GM18868 (cell line): ENCODE measurements around the gene CHI3L1.
"Not testable (repeated sequence)": the region's sequence is repeated elsewhere in the genome, so short reads cannot be mapped to it uniquely, and the experiment has no call there.

Experiments used
- ATAC-seq: cut with Tn5 transposase; IDR thresholded peaks from one replicate; pipeline ENCODE4 v1.9.1; 2021; ENCODE audit warnings: mild to moderate bottlenecking, moderate library complexity; ENCODE audit not compliant: unreplicated experiment

CHI3L1 gene

DNA sequence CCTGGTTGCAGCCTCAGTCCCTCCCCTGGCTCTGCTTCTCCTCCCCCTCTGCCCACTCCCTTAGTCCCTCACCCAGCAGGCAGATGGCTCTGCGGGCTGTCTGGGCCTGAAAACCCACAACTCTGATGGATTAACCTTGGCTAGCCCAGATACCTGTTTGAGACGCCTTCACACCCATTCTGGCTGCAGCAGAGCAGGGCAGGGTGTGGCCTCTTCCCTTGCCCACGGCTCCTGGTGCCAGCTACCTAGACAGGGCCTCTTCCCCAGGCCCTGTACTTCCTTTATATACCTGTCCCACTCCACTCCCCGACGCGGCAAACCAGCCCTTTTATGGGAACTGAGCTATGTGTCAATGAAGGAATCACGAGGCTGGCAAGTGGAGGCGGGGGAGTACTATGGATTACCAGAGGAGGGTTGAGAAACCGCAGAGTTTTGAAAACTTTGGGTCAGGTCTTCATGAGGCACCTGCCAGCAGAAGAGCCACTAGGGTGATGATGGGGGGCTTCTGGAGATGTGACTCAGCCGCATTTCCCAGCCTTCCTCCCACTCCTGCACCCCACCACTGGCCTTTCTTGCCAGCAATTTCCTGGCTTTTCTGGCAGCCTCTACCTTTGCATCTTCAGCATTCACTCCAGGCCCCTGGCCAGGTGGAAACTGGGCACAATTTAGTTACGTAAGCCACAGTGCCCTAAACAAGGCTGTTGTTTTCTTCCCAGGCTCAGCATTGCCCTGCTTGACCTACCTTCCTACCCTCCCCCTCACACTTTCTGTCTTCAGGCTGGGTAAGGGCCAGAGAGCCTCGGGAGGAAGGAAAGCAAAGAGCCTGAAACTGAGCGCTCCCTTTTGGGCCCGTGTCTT is at the start of gene CHI3L1:
CHI3L1 (minus strand) TSS at position 259 of the 858 bp plus-strand sequence; CDS start at position 178, 81 bp downstream.
- no peak for ATAC-seq

DNA sequence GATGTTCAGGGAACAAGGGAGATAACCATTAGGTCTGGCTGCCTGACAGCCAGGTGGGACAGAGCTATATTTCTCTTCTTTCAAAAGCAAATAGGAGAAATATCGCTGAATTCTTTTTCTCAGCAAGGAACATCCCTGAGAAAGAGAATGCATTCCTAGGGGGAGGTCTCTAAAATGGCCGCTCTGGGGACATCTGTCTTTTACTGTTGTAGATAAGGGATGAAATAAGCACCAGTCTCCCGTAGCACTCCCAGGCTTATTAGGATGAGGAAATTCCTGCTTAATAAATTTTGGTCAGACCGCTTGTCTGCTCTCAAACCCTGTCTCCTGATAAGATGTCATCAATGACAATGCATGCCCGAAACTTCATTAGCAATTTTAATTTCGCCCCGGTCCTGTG is 48.4 kb upstream of the CHI3L1 start:
- ATAC-seq, result not testable (repeated sequence)

DNA sequence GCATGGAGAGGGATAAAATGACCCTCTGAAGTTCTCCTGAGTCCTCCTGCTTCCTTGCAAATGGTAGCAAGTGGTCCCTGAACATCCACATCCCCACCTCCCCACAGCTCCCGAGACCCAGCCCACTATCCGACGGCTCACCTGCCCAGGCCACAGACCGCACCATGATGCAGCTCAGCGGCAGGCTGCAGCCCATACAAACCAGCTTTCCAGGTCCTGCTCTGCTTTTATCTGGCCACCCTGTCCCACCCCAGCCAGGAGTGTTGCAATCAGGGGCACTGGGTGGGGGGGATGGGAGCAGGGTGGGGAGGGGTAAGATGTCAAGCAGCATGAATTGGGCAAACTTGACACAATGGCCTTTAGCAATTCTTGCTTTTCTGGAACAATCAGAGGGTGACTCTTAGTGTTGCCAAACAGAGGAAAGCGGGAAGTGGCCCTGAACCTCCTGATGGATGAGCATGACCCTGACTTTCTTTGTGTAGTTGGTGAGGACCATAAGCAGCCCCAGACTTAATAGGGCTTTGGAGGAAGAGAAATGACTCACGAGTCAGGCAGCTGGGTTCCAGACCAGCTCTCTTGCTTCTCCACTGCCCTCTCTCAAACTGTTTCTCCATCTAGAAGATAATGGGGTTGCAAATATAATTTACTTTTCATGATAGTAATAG is 43.1 kb upstream of the CHI3L1 start, which contains the start of gene CHIT1:
CHIT1 (minus strand) TSS at position 203 of the 665 bp plus-strand sequence; CDS start at position 166, 37 bp downstream.
- ATAC-seq, result no peak

DNA sequence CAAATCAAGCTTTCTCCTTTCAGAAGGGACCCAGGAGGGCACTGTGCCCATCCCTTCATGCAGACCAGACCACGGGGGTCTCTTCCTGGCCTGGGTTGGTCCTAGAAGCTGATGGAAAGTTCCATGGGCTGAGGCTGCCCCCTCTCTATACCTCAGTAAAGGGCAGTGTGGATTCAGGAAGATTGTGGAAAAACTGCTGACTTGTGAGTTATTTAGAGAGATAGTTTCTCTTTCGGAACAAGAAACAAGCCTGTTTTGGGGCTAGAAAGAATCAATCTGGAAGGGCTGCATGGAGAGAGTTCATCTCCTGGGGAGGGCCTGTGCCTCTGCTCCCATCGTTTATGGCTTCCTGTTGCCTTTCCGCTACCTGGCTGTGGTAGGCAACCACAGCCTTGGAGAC is 42.2 kb upstream of the CHI3L1 start:
- no peak for ATAC-seq

DNA sequence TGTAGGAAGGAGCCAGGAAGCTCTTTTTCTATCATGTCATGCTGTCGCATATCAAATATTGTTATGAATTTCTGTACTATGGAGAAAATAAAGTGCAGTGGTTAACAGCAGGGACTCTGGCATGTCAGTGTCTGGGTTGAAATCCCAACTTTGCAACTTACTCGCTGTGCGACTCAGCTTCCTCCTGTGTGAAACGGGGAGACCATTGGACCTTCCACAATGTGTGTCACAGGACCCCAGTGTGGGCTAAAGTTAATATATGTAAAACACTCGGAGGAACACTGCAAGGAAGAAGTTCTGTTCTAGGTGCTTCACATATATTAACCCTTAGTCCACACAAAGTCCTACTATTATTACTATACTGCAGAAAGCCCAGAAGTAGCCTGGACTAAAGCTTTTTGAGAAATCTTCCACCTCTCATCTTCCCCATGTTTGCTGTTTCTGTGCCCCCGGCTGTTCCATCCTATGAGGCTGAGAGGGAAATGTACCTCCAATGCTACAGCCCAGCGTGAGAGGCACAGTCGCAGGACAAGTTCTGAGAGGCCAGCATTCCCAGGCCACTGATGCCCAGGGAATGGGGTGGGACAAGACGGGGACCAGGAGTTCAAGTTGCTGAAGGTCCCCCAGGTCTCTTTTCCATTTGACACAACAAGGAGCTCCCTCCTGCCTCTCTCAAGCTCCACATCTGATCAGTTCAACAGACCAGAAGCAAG is 41.0 kb upstream of the CHI3L1 start:
- ATAC-seq, result no peak

DNA sequence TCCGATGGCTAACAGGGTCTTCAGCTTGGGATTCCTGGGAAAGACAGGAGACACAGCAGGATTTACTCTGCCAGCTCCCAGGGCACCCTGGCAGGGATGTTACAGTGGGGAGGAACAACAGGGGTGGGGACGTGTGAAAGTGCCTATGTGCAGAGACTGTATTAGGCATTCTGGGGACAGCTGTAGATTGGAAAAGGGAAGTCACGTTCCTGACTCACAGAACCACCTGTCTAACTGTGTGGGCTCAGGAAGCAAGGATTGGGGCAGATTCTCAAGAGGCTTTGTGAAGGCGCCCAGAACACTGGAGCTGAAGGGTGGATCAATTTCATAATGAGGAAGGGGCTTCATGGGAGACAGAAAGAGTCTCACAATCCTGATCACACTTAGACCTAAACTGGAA is 38.6 kb upstream of the CHI3L1 start:
- ATAC-seq, result no peak

DNA sequence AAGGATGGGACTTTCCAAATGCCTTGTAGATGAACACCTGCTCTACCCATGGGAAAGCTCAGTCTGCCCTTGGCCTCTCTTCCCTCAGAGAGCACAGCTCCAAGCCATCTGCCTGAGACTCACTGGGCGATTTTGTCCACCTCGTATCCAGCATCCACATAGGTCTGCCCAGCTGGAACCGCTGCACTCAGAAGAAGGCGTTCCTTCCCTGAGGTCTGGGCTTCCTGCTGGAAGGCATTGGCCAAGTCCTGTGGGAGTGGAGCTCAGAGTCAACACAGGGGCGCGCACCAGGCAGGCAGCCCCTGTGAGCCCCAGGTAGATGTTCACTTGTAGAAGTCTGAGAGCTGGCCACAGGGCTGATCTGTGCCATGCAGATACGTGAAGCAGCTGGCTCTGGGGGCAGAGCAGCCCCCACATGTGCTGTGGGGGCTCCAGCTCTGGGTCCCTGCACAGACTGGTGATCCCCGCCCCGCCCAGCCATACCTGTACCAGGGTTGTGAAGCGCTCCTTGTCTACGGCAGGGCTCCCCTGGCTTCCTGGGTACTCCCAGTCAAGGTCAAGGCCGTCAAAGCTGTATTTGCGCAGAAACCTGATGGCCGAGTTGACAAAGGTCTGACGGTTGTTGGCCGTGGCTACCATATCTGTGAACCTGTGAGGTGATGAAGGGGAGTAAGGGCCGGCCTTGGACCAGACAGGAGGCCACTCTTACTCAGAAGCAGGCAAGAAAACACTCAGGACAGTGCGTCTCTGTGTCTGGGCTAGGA is 36.7 kb upstream of the CHI3L1 start:
- no peak for ATAC-seq

DNA sequence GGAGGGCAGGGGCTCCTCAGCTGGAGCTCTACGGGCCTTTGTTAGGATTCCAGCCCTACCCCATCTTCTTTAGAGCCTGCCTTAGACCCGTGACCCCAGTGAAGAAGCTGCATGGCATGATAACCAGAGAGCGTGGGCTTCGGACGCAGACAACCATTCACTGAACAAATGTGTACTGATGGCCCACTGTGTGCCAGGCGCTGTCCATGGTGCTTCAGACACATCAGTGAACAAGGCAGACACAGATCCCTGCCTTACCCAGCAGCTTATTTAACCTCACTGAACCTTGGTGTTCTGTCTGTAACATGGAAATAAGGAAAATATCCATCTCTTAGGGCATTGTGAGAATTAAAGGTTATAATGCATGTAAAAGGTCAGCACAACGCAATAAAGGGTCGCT is 33.4 kb upstream of the CHI3L1 start:
- ATAC-seq, result no peak

DNA sequence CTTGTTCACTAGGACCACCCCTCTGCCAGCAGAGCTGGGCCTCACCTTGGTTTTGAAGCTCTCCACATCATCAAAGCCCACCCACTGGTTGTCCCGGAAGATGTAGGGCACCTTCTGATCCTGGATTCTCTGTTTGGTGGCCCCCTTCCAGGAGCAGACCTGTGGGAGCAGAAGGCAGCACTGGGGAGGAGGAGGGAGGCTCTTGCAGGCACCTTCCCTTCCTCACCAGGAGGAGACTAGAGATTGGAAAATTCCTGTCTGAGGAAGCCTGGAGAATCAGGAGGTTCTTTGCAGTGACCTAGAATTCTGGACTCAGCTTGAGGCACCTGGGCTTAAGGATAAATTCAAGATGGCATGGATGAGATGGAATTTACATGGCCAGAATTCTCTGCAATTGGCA is 32.7 kb upstream of the CHI3L1 start:
- no peak for ATAC-seq

DNA sequence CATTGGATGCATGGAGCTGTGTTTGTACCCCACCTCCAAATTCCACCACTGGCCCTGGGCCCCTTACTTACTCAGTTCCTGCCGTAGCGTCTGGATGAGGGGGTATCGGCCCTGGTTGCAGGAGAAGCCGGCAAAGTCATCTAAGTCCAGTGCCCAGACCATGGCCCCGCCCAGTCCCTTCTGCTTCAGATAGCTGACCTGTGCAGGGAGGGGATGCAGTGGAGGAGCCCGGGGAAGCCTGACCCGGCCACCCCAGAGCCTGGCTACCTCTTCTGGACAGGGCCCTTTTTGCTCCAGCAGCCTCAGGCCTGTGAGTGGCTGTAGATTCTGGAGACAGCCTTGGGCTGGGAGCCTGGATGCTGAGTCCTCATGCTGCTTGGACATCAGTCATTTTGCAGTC is 31.2 kb upstream of the CHI3L1 start:
- no peak for ATAC-seq

DNA sequence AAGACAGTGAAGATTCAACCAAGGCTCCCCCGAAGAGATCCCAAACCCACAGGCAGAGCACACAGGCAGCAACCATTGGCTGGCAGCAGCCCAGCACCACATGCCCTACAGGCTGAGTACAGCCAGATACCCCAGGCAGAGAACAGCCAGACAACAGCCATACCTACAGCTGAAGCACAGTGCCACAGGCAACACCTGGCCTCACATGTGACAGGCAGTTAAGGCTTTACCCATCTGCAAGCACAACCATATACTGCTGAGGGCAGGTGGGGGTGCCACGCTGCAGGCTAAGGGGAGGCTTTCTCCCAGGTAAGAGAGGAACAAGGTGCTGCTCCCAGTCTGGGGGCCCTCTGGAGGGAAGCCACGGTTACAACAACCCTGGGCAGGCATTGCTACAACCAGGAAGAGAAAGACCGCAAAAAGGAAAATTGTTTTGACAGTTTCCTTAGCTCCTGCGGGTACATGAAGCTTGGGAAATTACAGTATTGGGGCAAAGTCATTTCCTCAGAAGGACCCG is 30.7 kb upstream of the CHI3L1 start:
- no peak for ATAC-seq

DNA sequence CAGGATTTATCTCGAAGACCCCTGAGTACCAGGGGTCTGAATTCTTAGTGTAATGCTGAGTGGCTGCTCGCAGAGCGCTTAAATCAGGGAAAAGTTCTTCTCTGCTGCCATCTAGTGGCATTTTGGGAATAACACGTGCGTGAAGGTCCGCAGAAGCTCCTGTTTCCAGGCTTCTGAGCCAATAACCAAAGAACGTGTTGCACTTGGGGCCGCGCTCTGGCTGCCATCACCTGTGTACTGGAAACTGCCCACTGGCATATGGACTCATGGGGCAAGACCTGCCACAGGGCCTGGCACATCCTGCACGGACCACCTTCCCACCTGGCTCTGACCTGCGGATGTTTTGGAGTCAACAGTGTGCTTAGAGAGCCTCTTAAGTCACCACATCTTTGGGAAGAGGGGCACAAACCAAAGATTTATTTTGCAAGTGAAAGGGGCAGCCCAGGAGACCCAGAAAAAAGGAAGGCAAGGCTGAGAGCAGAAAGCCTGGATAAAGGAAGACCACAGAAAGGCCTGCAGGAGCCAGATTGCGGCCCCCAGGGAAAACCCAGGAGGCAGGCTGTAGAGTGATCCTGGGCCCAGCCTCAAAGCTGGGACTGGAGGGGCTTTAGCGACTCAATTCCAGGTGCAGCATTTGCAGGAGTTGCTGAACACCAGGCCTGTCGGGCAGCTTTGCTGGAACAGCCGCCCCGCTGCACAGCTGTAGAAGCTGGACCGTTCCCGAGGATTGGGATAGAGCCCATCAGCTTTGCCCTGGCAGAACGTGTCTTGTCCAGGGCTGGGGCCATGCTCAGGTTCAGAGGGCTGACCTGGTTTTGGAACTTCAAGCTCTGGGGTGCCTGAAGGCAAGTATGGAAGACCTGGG is 30.0 kb upstream of the CHI3L1 start:
- no peak for ATAC-seq

DNA sequence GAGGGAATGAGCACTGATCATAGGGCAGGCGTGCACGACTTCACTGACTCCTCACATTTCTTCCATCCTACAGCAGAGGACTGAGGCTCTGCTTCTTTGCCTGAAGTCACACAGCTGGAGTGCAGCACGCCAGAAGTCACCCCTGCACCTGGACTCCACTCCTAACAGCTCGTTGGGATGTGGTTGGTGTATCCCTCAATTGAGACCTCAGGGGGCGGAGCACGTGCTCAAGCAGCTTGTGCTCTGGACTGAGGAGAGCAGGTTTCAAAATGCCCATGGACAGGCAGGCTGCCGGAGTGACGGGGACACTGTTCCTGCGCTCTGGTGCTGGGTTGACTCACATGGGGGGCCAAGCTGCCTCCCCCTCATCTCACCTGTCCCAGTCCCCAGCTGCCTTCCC is 29.1 kb upstream of the CHI3L1 start:
- ATAC-seq, result no peak

DNA sequence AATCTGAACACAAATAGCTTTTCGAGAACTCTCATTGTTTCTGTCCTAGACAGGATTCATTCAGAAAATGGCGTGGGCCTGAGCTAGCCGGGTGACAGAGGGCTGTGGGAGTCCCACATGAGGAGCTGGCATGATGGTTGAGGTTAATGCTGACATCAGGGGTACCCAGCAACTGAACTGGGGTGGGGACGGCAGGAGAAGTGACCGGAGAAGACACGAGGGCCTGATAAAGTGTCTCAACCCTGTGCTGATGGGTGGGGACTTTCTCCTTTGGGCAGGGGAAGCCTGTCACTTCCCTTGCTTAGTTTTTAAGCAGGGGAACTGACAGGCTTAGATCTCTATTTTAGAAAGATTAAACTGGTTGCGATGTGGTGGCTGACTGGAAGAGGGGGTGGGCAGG is 28.4 kb upstream of the CHI3L1 start:
- ATAC-seq, result no peak

DNA sequence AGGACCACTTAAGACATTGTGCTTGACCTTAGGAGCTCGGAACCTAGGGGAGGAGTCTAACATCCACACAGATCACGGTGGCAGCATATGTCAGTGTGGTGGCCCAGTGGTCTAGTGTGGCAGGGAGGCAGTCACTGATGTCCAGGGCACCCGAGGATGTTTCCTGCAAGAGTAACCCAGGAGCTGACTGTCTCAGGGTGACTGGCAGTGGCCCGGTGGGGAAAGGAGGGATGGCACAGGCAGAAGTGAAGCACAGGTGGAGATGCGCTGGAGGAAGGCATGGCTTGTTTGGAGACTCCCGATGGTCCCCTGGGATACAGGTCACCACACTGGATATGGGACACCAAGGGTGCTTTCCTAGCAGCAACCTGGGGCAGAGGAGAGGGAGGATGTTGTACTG is 26.6 kb upstream of the CHI3L1 start:
- no peak for ATAC-seq

DNA sequence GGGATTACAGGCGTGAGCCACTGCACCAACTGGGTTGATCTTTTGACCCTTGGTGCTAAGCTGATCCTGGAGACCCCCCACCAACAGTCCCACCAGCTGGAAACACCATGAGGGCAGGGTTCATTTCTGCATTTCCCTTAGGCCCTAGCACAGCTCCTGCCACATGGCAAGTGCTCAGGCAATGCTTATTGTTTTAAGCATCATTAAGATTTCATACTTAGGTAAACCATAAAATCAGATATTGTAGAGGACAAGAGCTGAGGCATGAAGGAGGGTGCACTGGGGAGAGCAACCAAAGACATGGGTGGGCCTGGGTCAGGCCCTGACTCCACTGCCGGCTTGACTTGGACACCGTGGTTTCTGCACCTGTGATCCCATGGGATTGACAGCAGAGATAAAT is 25.3 kb upstream of the CHI3L1 start:
- ATAC-seq, result no peak

DNA sequence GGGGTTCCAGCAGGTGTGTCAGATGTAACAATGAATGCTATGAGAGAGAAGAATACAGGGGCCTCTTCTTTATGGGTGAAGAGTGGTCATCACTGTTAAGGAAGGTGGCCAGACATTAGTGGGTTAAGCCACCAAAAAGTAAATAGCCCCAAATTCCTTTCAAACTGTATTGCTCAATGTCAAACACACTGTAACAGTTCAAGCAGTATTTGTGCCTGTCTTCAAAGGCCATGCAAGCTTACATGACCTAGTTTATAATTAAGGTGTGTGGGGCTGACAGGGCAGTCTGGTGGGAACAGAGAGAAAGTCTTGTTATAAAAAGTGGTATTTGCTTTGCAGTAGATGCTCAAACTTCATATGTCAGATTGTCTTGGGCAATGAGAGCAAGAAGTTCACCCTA is 24.5 kb upstream of the CHI3L1 start:
- no peak for ATAC-seq

DNA sequence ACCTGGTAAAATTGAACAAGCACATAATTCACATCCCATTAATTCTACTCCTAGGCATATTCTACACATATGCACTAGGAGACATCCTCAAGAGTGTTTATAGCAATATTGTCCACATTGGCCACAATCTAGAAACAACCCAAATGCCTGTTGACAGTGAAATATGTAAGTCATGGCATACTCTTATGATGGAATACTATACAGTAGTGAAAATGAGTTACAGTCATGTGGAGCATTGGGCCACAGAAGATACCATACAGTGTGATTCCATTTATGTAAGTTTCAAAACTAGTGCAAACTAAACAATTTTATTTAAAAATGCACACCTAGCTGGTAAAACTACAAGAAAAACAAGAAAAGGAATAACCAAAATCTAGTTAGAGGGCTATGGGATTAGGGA is 23.8 kb upstream of the CHI3L1 start:
- ATAC-seq, result no peak

DNA sequence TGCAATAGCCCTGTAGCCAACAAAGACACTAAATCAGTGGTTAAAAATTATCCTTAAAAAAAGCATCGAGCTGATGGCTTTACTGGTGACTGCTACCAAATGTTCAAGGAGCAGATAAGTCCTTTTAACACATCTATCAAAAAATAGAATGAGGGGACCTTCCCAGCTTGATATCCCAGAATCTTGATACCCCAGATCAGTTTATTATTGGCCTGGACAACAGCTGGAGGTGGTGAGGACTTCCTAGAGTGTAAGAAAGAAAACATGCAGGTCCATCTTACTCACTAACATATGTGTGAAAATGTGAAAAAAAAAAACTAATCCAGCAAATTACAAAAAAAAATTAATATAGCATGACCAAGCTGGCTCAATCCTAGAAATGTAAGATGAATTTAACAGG is 21.7 kb upstream of the CHI3L1 start:
- ATAC-seq, result no peak

DNA sequence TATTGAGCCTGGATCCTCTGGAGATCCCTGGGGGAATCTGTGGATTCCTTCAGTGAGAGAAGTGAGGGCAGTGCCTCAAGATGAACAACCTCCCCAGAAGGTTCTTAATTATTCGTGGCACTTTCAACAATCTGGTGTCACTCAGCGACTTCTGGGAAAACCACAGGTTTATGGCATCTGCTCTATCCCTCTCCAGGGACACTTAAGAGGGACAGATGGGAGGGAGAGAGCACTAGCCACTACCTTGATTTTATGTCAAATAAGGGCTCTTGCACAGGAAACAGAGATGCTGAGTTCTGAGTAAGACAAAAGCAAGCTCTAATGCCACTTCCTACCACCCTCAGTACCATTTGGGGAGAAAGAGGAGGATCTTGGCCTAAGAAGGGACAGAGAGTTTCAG is 21.2 kb upstream of the CHI3L1 start:
- ATAC-seq, result no peak
